ENCODE measurements around the gene TRMU.

Gene TRMU

DNA sequence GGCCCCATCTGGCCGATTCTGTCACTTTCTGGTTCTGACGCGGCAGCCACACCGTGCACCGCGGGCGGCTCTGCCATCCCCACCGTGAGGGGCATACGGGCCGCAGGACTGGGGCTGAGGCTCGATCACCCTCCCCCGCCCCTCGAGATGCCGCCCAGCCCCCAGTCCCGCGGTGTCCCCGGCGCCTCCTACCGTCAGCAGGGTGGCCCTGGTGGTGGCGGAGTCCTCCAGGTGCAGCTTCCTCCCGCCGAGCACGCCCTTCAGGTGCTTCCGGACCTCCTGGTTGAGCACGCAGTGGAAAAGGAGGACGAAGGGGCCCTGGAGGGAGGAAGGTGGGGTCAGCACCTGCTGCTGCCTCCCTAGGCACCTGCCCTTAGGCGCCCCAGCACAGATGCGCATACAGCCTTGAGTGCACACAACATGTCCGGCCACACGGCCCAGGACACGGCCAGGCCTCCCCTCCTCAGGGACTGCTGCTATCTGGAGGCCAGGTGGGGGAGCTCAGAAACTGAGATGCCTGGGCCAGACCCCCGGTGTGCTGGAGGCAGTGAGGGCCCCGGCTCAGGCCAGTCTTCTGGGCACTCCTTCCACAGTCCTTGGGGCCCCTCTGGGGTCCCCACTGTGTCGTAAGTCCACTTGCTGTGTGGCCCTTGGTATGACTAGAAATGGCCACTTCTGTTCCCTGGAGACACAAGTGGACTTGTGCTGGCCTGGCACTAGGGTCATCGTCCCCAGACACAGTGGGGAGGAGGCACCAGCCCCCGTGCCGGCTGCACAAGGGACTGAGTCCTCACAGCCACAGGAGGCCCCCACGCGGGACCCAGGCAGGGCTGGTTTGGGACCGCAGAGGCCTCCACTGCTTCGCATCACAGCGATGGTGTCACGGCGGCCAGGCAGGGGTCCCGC is 31.5 kb downstream of the TRMU start:
- in situ Hi-C loops (cut with MboI; ENCODE audit: low sequenced_read_pairs): loop anchor here (10.0 to 25.0 kb wide), 2 partner anchors 178 to 320 kb away; no protein-coding TSS in a partner anchor

DNA sequence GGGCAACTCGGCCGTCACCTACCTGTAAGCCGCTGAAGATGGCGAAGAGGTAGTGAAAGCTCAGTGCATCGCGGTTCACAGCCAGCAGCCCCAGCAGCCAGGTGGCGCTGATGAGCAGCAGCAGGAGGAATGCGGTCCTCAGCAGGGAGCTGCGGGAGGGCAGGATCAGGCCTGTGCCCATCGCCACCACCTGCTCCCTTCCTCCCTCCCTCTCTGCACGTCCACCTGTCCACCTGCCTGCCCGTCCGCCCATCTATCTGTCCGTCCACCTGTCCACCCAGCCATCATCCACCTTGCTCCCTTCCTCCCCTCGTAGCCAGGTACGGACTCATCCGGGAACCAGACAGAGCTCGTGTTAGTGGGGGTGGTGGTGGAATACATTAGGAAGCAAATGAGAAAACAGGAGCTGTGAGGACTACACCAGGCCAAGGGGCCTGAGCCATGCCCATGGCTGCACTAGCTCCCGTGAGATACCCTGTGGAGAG is 32.2 kb downstream of the TRMU start:
- in situ Hi-C loops (cut with MboI; ENCODE audit: low sequenced_read_pairs): loop anchor here (10.0 to 25.0 kb wide), 2 partner anchors 177 to 320 kb away; no protein-coding TSS in a partner anchor

DNA sequence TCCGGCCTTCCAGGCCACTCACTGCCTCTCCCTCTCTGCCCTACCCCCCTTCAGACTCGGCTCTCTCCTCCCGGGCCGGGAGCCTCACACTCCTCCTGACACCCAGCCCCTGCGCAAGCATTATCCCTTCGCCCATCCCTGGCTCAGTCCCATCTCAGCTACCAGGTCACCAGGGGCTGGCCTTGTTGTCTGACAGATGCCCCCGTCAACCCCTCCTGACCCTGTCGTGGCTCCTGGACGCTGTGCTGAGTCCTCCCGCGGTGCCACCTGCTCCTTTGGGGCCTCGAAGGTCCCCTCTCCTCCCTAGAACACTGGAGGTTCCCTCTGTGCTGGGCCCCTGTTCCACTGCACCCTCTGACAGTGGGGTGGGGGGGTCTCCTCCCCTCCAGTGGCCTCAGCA is 32.9 kb downstream of the TRMU start:
- in situ Hi-C loops (cut with MboI; ENCODE audit: low sequenced_read_pairs): loop anchor here (10.0 to 25.0 kb wide), 2 partner anchors 176 to 319 kb away; no protein-coding TSS in a partner anchor

DNA sequence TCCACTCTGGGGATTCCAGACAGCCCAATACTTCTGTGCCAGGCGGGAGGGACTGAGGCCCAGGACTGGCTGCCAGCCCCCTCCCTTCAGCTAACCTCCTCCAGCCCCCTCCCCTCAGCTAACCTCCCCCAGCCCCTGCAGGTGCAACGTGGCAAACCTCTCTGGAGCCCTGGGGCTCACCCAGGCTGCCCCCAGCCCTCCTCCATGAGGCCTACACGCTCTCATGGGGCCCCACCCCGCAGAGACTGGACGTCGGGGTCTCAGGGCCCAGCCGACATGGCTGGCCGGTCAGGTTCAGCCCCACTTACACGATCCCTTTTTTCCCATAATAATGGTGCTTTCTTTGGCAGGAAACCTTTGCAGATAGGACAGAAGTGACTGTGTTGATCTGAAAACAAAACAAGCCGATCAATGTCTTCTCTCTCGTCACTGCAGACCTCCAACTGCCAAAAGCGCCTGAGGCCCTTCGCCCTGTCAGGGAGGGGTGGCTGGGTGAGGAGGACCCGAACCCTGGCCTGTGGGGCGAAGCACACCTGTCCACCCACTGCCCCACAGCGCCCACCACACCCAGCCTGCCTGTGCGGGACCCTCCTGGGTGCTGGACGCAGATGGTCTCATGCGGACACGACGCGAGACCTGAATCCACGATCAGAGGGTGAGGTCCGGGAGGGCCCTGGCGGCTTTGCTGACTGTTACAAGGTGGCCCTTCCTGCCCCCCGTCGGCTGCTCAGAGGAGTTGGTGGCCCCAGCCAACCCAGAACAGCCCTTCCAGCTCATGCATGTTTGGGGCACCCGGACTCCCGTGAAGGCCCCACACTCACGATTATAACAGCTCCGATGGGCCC is 33.6 kb downstream of the TRMU start:
- in situ Hi-C loops (cut with MboI; ENCODE audit: low sequenced_read_pairs): loop anchor here (10.0 to 25.0 kb wide), 2 partner anchors 176 to 318 kb away; no protein-coding TSS in a partner anchor

DNA sequence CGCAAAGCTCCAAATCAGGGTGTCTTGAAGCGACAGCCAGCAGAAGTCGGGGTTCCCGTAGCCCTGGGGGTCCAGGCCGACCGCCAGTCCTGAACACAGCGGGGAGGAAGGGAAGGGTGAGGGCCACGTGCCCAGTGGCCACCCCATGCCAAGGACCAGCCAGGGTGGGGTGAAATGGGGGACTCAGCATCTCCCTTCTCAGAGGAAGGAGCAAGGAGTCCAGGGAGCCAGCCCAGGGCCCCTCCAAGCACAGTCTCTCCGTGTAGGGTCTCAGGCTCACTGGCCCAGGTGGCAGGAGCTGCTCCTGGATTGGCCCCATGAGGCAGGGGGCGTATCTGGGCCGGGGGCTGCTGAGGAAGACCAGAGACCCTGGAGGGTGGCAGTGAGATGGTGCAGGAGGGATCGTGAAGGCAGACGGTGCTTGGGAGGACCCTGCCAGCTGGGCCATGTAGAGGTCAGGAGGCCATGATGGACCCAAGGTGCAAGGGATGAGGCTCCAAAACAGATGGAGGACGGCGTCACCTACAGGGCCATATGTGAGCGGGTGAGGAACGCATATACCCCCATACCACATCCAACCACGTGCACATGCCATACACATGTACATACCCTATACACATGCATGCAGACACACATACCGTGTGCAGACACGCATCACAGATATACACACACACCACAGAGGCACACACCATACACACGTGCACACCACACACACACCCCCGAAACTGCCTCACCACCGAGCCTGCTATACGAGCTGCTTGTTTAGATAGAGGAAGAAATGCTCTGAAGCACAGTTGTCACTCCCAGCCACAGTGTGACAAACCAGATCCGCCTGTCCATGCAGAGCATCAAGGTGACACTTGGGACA is 34.4 kb downstream of the TRMU start:
- in situ Hi-C loops (cut with MboI; ENCODE audit: low sequenced_read_pairs): loop anchor here (10.0 to 25.0 kb wide), 2 partner anchors 175 to 317 kb away; no protein-coding TSS in a partner anchor

DNA sequence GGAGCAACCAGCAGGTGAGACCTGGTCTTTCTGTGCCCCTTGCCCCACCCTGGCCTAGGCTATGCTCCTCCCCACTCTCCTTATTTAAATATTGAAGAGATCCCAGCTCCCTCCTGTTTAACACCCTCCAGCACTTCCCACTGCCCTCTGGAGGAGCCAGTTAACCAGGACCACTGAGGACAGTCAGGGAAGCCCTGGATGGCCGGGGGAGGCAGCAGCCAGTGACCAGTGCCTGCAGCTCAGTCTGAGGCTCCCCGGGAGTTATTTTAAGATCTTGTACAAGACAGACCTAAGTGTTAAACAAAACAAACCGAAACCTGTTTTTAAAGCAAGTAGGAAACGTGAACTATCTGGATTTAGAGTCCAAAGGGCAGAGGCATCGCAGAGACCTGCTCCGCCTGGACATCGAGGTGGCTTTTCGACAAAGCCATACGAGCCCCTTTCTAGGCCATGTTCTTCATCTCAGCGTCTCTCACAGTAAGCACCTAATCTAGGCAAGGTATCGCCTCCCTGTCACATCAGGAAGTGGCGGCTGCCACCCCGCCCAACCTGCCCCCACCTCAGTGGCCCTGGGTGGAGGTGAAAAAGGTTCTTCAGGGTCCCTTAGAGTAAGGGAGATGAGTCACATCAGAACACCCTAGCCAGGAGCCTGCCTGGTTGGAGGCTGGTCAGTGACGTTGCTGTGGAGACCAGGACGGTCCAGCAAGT is 35.2 kb downstream of the TRMU start:
- in situ Hi-C loops (cut with MboI; ENCODE audit: low sequenced_read_pairs): loop anchor here (25.0 kb wide), 1 partner anchor 317 kb away; no protein-coding TSS in a partner anchor

DNA sequence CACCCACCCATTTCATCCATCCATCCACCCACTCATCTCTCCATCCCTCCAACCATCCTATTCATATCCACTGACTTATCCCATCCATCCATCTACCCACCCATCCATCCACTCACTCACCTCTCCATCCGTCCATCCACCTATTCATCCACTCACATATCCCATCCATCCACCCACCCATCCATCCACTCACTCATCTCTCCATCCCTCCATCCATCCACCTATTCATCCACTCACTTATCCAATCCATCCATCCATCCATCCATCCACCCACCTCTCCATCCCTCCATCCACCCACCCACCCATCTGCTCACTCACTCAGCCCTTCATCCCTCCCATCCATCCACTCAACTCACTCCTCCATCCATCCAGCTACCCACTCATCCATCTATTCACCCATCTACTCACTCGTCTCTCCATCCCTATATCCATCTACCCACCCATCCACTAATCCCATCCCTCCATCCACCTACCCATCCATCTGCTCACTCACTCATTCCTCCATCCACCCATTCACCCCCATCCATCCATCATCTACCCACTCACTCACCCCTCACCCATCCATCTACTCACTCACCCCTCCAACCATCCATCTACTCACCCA is 36.2 kb downstream of the TRMU start:
- in situ Hi-C loops (cut with MboI; ENCODE audit: low sequenced_read_pairs): loop anchor here (25.0 kb wide), 1 partner anchor 316 kb away; no protein-coding TSS in a partner anchor

DNA sequence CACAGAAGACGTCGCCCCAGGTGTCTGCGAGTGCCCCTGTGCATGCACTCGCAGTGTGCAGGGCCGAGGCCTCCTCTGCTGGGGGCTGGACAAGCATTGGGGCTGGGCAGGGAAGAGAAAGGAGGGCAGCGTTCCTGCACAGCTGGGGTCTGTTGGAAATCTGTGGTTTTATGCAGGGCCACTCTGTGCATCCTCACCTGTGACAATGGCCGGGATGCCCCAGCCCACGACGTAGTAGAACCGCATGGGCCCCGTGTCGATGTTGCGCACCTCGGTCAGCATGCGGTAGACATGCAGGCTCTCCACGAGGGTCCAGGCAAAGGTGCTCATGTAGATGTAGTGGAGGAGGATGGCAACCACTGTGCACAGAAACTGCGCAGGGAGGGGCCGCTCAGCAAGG is 37.2 kb downstream of the TRMU start:
- in situ Hi-C loops (cut with MboI; ENCODE audit: low sequenced_read_pairs): loop anchor here (25.0 kb wide), 1 partner anchor 315 kb away; no protein-coding TSS in a partner anchor

DNA sequence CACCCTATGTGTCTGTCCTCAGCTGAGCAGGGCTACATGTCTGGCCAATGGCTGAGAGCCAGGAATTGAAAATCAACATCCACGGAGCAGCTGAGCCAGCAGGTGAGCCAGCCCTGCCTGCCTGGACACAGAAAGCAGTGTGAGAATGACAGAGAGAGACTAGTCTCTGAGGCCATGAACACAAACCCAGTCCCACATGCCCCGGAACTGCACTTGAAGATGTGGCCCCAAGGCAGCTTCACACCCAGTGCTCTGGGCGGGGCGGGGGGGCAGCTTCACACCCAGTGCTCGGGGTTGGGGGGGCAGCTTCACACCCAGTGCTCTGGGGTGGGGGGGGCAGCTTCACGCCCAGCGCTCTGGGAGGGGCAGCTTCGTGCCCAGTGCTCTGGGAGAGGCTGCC is 37.6 kb downstream of the TRMU start:
- in situ Hi-C loops (cut with MboI; ENCODE audit: low sequenced_read_pairs): loop anchor here (25.0 kb wide), 1 partner anchor 314 kb away; no protein-coding TSS in a partner anchor

DNA sequence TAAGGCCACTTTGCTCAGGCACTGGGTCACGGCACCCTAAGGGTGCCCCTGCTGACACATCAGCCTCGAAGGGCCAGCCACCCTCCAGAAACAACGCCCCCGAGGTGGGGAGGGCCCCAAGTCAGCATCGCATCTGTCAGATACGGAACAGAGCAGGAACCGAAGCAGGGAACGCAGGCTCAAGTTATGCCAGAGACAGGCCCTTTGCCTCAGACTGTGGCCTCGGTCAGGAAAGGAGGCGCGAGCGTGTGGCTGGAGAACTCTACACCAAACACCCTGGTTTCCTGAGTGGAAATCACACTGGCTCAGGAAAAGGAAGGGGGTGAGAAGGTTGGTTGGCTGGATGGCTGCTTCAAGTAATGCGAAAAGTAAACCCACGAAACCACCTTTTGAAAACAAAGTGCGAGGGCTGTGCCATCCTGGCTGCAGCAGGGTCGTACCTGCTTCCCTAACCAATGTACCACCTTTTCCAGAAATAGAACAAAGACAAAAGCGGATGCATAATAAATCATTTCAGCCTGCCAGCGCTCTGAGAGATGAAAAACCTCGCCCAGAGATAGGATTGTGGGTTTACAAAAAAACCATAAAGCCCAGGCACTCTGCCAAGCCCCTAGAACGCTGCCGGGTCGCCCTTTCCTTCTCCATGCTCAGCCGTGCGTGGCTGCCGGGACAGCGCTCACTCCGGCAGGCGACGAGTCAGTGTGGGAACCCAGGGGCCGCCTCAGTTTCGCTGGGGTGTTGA is 38.6 kb downstream of the TRMU start:
- in situ Hi-C loops (cut with MboI; ENCODE audit: low sequenced_read_pairs): loop anchor here (25.0 kb wide), 1 partner anchor 313 kb away; no protein-coding TSS in a partner anchor

DNA sequence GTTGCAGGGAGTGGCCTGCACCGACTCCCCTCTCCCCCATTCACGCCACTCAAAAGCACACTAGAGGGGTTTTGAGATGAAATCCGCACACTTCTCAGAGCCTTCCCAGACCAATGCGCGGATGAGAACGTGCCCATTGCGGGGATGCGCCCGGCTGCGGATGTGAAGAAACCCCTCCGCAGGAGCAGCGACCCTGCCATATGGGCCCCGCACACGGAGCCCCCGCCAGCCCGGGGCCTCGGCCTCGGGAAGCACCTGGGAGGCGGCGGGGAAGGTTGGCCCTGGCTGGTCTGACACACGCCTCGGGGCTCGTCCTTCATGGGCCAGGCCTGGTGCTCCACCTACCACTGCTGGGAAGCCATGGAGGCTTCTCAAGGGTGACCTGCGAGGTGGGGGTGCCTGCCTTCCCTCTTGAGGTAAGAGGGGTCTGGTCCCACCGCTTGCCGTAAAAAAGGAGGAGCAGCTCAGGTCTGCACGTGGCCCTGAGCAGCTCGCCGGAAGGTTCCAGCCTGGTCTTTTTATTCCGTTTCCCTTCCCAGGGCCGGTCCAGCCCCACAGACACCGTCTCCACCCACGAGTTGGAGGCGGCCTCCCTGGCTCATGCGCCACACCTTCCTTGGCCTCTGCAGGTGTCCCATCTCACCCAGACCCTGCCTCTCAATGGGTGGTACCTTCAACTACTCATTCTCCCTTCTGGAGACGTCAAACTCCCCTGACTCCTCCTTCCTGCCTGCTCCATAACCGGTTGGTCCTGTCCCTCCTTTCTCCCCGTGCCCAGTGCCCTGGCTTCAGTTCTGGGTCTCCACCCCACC is 39.4 kb downstream of the TRMU start:
- in situ Hi-C loops (cut with MboI; ENCODE audit: low sequenced_read_pairs): loop anchor here (25.0 kb wide), 1 partner anchor 312 kb away; no protein-coding TSS in a partner anchor

DNA sequence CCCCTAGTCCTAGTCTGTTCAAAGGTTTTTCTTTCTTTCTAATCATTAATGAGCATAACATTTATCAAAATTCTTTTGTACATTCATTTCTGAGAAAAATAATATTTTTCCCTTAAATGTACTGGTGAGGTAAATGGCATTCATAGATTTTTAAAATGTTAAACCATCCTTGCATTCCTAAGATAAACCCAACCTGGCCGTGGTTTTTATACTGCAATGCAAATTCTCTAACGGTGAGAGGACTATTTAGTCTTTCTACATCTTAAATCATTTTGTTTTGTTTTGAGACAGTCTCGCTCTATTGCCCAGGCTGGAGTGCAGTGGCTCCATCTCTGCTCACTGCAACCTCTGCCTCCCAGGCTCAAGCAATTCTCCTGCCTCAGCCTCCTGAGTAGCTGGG is 40.6 kb downstream of the TRMU start:
- in situ Hi-C loops (cut with MboI; ENCODE audit: low sequenced_read_pairs): no loop called here

DNA sequence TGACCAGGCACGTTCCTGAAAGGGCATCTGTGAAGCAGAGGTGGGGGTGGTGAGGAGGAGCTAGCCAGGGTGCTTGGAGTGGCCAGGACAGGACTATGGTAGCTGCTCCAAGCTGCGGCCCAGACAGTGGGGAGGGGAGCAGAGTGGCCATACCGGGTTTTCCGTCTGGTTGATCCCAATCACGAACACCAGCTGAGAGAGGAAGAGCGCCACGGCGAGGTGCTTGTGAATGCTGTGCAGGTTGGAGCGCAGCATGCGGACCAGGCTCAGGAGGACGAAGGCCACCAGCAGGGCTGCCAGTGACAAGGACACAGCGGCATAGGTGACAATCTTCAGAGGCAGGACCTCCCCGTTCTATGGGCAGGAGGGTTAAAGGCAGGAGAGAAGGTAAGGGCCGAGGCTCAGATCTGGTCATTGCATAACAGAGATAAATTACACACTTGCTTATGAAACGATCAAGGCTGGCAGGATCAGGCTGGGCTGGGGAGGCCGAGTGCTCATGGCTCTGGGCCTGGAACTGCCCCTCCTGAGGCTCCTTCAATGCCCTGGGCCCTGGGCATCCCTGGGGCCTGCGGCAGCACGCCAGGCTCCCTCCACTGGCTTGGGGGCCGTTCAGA is 41.5 kb downstream of the TRMU start:
- in situ Hi-C loops (cut with MboI; ENCODE audit: low sequenced_read_pairs): no loop called here

DNA sequence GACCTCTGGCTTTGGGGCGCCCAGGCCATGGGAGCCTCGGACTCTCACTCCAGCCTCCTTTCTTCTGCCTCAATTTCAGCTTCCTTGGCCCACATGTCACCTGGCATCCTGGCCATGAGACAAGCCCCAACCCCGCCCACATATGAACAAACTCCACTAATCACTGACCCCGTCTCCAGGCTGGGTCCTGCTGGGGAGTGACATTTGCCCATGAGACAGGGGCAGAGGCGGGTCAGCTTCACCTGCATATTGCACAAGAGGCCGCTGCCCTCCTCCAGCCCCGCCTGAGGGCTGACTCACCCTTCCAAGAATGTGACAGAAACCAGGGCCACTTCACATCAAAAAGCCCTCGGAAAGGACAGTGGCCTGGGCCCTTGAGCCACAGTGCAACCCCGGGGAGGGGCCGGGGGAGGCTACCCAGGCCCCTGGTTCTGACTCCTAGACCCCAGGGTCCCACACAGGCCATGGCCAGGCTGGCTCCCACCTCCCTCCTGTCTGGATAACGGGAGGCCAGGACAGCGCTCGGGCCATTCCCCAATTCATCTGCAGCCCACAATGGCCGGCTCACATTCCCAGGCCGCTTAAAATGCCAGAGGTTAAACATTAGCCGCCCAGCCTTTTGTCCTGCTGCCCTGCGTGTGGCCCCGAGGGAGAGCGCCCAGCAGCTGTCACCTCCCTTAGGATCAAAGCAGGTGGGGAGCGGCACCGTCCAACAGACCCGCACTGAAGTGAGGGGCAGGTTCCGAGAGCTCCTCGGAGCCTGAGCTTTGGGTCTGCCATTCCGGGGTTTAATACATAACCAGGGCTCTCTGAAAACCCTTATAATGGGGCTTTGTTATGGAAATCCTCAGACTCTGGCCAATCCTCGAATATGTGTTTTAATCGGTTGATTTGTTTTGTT is 42.3 kb downstream of the TRMU start:
- in situ Hi-C loops (cut with MboI; ENCODE audit: low sequenced_read_pairs): no loop called here

DNA sequence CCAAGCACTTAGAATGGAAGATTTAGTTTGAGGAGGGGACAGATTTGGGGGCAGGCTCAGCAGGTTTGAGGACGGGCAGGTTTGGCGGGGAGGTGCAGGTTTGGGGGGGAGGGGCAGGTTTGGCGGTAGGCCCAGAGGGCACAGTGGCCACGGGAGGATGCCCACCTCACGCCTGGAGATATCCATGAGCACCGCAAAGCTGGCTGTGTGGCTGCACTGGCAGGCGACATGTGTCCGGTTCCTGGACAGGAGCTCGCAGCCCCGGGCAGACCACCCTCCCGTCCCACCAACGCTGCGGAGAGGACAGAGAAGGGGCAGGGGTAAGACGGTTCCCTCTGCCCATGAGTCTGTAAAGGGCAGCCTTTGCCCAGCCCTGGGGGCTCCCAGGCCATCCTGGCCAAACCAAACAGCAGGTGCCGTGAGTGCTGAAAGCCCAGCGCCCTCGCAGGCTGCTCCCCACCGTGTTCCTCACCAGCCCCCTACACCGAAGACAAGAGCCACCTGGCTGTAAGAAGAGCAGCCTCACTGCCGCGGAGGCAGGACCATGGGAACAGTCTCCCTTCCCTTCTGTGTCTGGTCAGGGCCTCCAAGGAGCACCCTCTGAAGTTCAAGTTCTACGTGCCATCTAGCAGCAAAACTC is 43.0 kb downstream of the TRMU start:
- in situ Hi-C loops (cut with MboI; ENCODE audit: low sequenced_read_pairs): no loop called here
